Stimulated activated CD4-positive, alpha-beta T cell treated with anti-CD3 and anti-CD28 coated beads, Interleukin-1b, Interleukin-23, amount 100 ng/mL, for 1 hour (primary cell): ENCODE measurements around the gene ZNF207.
A peak's percentile ranks its signal among the peaks of the same experiment; 100 is the strongest.
"Not testable (repeated sequence)": the region's sequence is repeated elsewhere in the genome, so short reads cannot be mapped to it uniquely, and the experiment has no call there.

Experiments
- DNase-seq, 2 donors: peaks; one replicate each; pipeline ENCODE4 v3.0.0-alpha.2; 2020; ENCODE audit warnings: low read depth in 2 of 2

ZNF207 gene

DNA sequence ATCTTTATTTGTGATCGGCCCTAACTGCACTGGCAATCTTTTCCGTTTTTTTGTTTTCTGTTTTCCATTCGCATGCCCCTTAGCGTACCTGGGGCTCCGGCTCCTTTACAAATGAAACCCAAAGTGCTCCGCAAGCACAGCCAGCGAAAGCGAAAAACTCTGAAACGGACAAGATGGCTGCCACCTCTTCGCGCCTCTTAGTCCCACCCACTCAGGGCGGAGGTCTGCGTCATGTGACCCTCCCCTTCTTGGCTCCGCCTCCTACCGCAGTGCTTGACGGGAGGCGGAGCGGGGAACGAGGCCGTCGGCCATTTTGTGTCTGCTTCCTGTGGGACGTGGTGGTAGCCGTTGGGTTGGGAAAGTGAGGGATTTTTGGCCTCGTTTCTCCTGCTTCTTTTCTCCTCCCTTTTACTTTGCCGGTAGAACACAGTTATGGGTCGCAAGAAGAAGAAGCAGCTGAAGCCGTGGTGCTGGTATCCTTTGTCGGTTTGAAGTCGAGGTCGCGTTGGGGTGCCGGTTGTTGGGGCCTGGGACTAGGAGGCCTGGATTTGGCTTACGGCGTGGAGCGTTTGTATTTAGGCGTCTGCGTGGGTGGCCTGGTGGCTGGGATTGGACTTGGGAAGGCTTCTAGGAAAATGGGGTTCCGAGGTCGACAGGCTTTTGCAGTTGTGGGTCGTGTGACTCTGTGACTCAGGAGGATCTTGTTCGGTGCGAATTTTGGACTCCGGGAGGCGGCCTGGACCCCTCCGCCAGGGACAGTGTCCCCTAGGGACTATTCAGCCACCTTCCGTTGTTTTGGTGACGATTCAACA lies at the start of gene ZNF207:
ZNF207 (plus strand) TSS at position 304 of the 812 bp plus-strand sequence; CDS start at position 433, 129 bp downstream.
- peak; percentile 82 to 88 for DNase-seq

DNA sequence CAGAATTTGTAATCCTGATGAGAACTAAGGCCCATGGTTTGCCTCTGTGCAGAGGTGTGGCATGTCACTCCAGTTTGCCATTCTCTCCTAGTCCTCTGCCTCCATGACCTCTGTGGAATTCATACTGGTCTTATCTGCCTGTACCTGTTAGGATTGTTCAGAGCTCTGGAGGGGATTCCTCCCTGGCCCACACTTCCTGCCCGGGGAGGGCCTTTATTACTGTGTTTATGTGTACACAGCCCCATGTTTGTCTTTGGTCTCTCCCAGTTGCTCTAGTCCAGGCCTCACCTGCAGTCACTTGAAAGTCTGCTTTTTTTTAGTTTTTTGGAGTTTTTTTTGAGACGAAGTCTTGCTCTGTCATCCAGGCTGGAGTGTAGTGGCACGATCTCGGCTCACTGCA lies 47.9 kb upstream of the ZNF207 start:
- no peak for DNase-seq

DNA sequence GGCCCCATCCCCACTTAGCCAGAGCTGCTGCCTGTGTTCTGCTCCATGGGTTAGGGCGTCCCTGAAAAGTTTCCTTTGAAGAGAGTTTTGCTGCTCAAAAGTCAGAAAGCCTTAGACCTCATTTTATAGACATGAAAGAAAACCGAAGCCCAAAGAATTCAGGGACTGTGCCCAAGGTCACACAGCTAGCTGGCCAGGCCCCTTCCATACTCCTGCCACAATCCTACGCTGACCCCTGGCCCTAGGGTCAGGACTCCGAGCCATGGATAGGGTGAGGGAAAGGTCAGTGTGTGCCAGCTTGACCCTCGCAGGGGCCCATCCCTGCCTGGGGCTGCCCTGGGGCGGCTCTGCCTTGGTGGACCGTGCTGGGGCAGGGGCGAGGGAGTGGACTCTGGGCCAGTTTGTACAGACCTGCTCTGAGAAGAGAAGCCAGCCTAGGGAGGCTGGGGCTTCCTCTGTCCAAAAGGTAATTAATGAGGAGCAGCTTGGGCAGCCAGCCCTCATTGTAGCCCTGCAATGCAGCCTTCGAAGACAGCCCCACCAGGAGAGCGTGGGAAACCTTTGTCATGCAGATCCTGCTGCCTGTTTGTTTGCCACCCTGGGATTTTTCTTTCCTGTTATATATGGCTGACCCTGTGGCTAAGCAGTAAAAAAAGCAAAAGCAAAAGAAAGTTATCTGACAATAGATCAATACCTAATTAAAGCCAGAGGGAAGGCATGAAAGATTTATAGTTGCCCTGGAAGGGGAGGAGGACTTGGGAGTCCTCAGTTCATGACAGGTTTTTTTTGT lies 46.9 kb upstream of the ZNF207 start:
- DNase-seq = no peak

DNA sequence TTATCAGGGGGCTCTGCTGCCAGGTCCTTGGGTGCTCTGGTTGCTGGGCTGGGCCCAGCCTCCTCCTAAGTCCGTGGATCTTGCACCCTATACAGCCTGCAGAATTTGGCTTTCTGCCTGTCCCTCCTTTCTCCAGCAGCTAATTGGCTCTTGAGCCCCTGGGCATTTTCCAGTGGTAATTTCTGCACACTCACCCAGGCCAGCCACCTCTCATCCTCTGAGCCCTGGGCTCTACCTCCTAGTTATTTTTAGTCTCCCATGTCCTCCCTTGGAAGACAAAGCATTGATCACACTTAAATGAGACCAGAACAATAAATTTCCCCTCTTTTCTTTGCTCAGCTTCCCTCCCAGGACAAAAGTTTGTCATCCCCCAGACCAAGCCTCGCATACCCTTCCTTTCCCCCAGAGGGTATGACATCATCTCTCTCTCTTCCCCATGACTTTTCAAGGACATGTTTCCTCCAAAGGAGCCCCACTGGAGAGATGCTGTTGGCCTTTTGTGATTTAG lies 46.1 kb upstream of the ZNF207 start:
- no peak for DNase-seq

DNA sequence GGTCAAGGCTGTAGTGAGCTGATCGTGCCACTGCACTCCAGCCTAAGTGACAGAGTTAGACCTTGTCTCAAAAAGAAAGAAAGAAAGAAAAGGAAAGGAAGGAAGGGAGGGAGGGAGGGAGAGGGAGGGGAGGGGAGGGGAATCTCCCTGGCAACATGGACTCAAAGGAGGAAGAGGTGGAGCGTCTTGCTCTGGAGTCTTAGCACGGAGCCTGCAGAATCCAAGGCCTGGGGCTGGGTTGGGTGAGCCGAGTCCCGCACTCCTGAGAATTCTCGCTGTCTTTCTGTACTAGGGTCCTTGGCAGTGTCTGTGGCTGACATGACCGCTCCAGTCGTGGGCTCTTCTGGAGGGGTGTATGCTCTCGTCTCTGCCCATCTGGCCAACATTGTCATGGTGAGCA lies 44.9 kb upstream of the ZNF207 start:
- no peak for DNase-seq

DNA sequence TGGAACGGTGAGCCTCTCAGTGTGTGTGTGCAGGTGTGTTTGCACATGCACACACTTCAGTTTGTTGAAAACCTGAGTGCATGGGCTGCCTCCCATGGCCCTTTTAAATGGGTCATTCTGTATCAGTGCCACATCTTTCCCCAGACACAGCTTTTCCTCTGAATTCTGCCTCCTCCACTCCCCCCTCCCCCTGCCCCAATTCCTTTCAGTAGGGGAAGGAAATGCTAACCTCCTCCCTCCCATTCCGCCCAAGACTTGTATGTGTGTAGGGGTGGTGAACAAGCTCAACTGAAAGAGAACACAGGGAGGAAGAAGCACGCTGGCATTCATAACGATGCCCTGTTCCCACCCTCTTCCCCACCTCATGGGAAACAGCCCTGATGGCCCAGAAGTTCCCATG lies 42.3 kb upstream of the ZNF207 start:
- no peak for DNase-seq

DNA sequence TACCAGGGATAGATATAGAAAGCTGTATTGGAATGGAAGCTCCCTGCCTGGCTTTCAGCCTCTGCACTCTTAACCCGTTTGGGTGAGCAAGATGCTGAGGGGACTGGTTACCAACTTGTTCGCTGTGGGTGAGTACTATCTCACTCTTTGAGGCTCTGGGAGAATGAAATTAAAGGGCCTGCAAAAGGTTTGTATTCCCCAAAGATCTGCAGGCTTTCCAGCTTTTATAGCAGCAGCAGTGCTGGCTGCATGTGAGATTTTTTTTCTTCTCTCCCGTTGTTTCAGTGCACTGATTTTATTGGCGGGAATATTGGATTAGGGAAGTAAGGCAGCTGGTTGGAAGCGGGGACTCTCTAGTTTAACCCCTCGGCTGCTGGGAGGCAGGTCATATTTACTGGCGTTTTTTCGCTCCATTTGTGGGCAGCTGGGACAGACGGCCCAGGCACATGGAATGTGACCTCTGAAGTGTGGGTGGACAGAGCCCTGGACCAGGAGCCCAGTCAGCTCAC lies 38.9 kb upstream of the ZNF207 start:
- no peak for DNase-seq

DNA sequence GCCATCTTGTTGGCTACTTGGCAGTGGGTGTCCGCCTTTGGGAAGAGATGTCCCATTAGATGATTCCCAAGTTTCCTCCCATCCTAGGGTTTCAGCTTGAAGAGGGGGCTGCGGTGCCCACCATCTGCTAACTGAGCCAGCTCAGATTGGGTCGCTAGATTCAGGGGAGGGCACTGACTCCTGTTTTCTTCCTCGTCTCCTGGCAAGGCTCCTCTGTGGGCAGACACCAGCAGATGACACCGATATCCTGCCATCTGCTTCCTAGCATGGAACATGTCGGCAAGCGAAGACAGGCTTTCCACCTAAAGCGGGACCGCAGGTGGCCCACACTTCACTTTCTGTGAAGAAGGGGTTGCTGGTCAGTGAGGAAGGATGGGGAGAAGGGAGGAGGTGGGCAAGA lies 35.3 kb upstream of the ZNF207 start:
- no peak for DNase-seq

DNA sequence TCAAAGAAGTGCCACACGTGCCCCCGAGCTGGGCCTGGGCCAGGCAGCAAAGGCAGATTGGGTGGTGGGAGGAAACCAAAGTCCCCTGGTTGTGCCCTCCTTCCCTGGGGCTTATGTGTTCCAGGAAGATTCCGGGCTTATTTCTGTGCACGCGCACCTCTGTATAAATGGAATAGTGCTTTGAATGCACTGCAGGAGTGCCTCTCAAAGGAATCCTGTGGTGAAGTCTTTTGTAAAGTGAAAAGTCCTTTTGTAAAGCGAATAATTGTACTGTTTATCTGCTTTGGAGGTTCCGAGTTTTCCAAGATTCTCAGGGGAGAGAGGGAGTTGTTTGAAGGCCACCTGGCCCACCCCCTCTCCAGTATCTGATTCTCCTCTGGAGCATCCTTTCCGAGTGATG lies 34.8 kb upstream of the ZNF207 start:
- DNase-seq = no peak

DNA sequence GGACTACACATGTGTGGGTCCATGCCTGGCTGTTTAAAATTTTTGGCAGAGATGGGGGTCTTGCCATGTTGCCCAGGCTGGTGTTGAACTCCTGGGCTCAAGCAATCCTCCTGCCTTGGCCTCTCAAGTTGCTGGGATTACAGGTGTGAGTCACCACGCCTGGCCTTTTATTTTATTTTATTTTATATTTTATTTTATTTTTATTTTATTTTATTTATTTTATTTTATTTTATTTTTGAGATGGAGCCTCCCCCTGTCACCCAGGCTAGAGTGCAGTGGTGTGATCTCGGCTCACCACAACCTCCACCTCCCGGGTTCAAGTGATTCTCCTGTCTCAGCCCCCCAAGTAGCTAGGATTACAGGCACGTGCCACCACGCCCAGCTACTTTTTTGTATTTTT lies 33.3 kb upstream of the ZNF207 start:
- DNase-seq = not testable (repeated sequence)

DNA sequence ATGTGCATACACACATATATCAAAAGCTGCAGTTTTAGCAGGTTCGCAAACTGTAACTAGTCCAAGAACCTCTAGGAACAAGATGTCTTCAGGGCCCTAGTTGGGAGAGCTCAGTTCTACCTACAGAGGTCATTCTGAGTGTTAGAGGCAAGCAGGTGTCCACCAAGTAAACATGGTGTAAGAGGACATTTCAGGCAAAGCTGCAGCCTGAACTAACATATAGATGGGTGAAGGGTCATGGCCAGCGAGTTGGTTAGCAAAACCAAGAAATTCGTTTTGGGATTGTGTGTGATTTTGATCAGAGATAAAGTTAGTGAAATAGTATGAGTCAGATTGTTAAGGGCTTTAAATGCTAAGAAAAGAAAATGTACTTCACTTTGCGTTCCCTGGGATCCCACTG lies 32.6 kb upstream of the ZNF207 start:
- DNase-seq = no peak

DNA sequence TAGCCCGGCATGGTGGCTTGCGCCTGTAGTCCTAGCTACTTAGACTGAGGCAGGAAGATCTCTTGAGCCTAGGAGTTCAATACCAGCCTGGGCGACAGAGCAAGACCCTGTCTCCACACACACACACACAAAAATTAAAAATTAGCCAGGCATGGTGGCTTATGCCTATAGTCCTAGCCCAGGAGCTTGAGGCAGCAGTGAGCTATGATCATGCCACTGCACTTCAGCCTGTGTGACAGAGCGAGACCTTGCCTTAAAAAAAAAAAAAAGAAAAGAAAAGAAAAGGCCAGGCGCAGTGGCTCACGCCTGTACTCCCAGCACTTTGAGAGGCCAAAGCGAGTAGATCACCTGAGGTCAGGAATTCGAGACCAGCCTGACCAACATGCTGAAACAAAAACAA lies 31.9 kb upstream of the ZNF207 start:
- DNase-seq = no peak

DNA sequence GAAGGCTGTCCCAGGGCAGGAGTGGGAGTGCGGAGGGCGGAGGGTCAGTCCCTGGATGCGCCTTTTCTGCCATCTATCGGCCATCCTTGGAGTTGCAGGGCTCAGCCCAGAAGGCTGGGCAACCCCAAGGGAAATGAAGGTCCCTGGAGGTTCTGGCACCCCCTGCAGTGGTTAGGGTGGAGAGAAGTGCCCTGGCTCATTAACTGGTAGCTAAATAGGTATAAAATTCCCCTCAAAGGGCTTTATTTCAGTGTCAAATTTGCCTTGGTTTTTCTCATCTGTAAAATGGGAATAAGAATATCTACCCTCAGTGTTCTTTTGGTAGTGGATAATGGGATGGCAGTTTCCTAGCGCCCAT lies 30.4 kb upstream of the ZNF207 start:
- DNase-seq = peak; percentile 18 to 71

DNA sequence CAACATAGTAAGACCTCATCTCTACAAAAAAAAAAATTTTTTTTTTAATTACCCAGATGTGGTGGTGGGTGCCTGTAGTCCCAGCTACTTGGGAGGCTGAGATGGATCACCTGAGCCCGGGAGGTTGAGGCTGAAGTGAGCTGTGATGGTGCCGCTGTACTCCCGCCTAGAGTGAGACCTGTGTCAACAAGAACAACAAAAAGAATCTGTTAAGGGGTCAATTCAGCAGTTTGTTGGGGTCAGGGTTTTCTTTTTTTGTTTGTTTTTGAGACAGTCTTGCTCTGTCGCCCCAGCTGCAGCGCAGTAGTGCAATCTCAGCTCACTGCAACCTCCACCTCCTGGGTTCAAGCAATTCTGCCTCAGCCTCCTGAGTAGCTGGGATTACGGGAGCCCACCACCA lies 29.9 kb upstream of the ZNF207 start:
- not testable (repeated sequence) for DNase-seq

DNA sequence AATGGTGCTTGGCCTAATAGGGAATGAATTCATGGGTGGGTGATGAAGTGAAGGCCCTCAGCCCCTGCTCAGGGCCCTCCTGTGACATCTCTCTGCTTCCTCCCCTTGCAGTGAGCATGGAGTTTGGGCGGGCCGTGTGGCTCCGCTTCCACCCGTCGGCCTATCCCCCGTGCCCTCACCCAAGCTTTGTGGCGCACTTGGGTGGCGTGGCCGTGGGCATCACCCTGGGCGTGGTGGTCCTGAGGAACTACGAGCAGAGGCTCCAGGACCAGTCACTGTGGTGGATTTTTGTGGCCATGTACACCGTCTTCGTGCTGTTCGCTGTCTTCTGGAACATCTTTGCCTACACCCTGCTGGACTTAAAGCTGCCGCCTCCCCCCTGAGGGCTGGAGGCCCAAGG lies 29.1 kb upstream of the ZNF207 start:
- DNase-seq = no peak

DNA sequence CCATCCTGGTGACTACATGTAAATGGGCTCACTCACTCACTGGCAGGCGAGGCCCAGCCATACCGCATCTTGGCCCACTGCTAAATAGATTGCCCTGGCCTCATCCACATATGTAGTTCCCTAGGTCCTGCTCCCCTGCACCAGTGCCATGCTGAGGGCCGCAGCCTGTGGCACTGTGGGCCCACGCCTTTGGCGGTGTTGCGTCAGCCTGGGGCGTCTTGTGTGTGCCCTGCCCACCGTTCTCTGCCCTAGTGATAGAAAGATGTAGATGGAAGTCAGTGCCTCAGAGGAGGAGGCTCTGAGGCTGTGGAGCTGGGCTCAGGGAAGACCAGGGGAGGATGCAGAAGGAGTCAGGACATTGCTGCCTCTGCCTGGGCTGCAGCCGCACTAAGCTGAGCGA lies 26.9 kb upstream of the ZNF207 start:
- DNase-seq = no peak

DNA sequence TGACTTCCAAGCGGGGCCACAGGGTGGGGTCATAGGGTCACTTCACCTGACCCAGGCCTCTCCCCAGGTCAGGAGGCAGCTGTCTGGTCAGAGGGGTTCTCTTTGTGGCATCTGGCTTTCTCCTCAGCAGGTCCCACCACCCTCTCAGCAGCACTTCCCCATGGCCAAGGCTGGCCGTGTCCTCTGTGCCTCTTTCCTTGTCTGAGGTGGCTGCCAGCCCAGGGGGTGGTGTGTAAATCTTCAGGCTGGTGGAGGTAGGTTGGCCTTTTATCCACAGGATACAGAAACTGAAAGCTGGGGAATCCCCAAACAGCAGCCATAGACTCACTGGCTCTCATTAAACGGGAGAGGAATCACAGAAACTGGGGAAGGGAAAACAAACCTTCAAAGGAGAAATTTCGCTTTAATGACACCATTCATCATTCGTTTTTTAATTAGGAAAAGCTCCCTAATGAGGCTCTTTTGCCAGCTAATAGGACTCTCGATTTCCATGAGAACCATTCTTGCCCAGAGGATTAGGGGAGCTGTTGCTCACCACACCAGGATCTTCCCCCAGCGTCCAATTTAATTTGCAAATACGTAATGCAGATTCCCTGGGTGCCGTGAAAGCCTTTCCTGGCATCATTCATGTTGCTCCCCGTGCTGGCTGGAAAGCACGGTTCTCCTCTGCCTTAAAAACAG lies 26.0 kb upstream of the ZNF207 start:
- no peak for DNase-seq

DNA sequence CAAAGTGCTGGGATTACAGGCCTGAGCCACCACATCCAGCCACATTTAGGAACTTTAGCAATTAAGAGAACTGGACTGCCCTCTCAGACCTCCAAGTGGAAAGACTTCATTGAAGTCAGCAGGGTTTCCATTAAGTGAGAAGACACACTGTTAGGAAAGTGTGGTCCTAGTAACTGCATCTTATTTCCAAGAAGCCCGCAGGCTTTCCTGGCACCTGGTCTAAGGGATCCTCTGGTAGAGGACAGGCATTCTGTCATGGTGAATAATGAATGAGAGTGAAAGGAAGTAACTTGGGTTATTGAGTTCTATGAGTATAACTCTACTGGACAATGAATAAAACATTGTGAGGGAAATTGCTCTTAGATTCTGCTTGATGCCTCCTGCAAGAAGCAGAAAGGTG lies 22.0 kb upstream of the ZNF207 start:
- no peak for DNase-seq

DNA sequence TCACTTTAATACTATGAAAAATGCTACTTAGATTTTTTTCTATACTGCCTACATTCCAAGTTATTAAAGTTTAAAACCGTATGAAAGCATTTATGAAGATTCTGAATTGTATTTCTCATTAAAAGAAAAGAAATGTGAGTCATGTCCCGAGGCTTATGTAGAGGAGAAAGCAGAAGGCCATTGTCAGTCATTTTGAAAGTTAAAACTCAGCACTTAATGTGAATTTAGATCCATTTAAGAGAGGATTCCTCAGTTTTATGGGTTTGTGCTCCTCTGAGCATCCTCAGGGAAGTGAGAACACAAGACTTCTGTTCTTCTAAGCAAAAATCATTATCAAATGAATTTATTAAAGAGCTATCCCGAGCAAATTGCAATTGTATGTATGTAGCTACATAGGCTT lies 19.8 kb upstream of the ZNF207 start:
- DNase-seq = no peak

DNA sequence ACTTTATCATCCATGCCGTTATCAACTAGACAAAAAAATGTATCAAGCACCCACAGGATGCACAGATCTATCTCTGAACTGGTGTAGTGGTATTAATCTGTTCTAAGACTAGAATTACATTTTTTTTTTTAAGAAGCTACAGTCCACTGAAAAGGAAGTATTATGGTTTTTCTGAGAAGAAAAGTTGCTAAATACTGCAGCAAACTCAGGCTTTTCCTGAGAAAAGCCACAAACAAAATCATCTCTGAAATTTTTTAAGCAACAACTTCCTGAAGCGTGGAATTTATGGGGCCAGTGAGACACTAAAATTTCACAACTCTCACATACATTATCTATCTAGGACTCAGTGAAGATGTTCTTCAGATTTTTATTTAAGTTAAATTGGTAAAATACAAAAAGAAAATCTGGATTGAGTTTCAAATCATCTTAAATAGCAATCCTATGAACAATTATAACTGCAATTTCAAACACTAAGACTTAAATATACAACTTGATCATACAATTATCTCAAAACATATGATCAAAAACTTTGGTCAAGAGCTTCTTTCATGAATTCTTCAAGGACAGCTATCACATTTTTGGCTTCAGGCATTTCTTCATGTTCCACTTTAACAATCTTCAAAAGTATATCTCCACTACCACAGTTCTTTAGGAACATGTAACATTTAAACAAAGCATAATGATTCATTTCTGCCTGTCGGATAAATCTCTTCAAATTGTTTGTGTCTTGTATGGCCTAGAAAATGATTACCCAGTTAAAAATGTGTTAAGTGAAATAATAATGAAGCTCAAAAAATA lies 18.5 kb upstream of the ZNF207 start:
- no peak for DNase-seq

DNA sequence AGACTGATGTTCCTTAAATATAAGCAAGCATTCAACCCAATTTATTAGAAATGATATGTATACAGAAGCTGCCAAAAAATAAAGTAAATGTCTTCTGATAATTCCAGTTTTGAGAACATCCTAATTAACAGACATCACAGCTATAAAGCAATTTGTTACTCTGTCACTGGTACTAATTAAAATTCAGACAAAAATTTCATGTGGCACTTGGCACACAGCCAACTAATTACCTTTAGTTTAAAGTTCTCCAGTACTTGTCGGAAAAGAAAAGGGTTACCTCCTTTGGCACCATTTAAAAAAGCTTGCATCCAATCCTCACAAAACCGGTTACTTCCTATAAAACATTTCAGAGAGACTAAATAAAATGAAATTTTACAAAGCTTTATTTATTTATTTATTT lies 16.8 kb upstream of the ZNF207 start:
- DNase-seq = no peak
